Thoracic aorta (tissue), 2 donors: ENCODE measurements around the gene JAK3. TPM values are rescaled to one million over a fixed set of nuclear protein-coding genes. Genes with fewer than 3 reads are reported as not detected.
A peak's percentile ranks its signal among the peaks of the same experiment; 100 is the strongest.
"Not testable (repeated sequence)": the region's sequence is repeated elsewhere in the genome, so short reads cannot be mapped to it uniquely, and the experiment has no call there.

Source experiments
- ATAC-seq: fragments of 150-250 bp; one replicate; pipeline ENCODE4 v1.8.0; 2017; ENCODE audit warnings: low read depth; ENCODE audit not compliant: insufficient number of reproducible peaks, low FRiP score
- DNase-seq: peaks from one replicate; pipeline ENCODE4 v3.0.0-alpha.2; 2020; ENCODE audit warnings: low spot score
- H3K27ac ChIP-seq, 2 donors: fragments of 200-600 bp; sonication (generic); 1 replicate in 1 of 2; 2 replicates in 1 of 2; pipeline ENCODE4 v1.5.1; 2016; ENCODE audit warnings: mild to moderate bottlenecking in 2 of 2, moderate library complexity in 2 of 2
- H3K27me3 ChIP-seq: fragments of 200-600 bp; sonication (generic); replicated peaks from 2 replicates; pipeline ENCODE4 v1.6.0; 2016; ENCODE audit warnings: mild to moderate bottlenecking; ENCODE audit not compliant: insufficient read depth
- H3K36me3 ChIP-seq: fragments of 200-600 bp; sonication (generic); one replicate; pipeline ENCODE4 v1.5.1; 2016
- H3K4me1 ChIP-seq, 2 donors: fragments of 200-600 bp; sonication (generic); 1 replicate in 1 of 2; 2 replicates in 1 of 2; pipeline versions ENCODE4 v1.5.1 to v1.6.0; 2016; ENCODE audit warnings: low read depth in 2 of 2, mild to moderate bottlenecking in 1 of 2; ENCODE audit not compliant: control insufficient read depth in 1 of 2
- H3K4me3 ChIP-seq: fragments of 200-600 bp; sonication (generic); 2 replicates; pipeline ENCODE4 v1.5.1; 2016; ENCODE audit warnings: mild to moderate bottlenecking
- H3K9me3 ChIP-seq: fragments of 200-600 bp; sonication (generic); 2 replicates; pipeline ENCODE4 v1.5.1; 2016
- CTCF ChIP-seq: fragments of 200-600 bp; sonication (generic); IDR thresholded peaks from one replicate; pipeline ENCODE4 v1.5.1; 2019; ENCODE audit warnings: antibody characterized with exemption
- total RNA-seq, 2 donors: library from RNA; depleted of rRNA; stranded (reverse); fragments of >200 nt; gene quantifications; one replicate each; pipeline versions ENCODE4 v1.1.0 to v1.2.3, GENCODE V29; 2016

Gene JAK3
- total RNA-seq = 10 to 100 TPM; 12.7 to 35.8 TPM

GRCh38 chr19:17847538-17848366 is at the start of gene JAK3:
TSS of gene JAK3 (minus strand) at chr19:17847982. CDS start at chr19:17844417, 3,565 bp downstream.
- TF ChIP-seq CTCF = no peak
- no peak for DNase-seq
- no peak for ATAC-seq
- peak within 1 kb of the TSS in 1 of 2 donors; percentile 60 for H3K27ac ChIP-seq
- no peaks in the 10 kb centered on the region for H3K9me3 ChIP-seq
- H3K4me3 ChIP-seq = peak within 1 kb of the TSS; percentile 72
- no peaks in the 10 kb centered on the region for H3K27me3 ChIP-seq
- H3K36me3 ChIP-seq = no peaks in the 10 kb centered on the region
- no peaks in the 10 kb centered on the region for H3K4me1 ChIP-seq

GRCh38 chr19:17893766-17894165 is 46.0 kb upstream of the JAK3 start:
- H3K27ac ChIP-seq = no peak overlapping the region
- no peaks in the 10 kb centered on the region for H3K36me3 ChIP-seq
- no peak for TF ChIP-seq CTCF
- ATAC-seq (no peak), DNase-seq (no peak)
- H3K4me1 ChIP-seq = no peaks in the 10 kb centered on the region
- no peak overlapping the region for H3K4me3 ChIP-seq
- no peaks in the 10 kb centered on the region for H3K27me3 ChIP-seq
- H3K9me3 ChIP-seq = no peaks in the 10 kb centered on the region

GRCh38 chr19:17889609-17890214 is 41.9 kb upstream of the JAK3 start:
- ATAC-seq = no peak
- TF ChIP-seq CTCF = no peak

GRCh38 chr19:17888260-17888659 is 40.5 kb upstream of the JAK3 start:
- Histone ChIP-seq H3K27ac (no peak overlapping the region), H3K27me3 (no peaks in the 10 kb centered on the region), H3K4me3 (no peak overlapping the region), H3K4me1 (no peaks in the 10 kb centered on the region), H3K36me3 (no peaks in the 10 kb centered on the region), H3K9me3 (no peaks in the 10 kb centered on the region)
- no peak for DNase-seq
- no peak for ATAC-seq
- no peak for TF ChIP-seq CTCF

More at GRCh38 chr19:17889609-17890214, 41.9 kb upstream of the JAK3 start:
- H3K36me3 ChIP-seq = no peaks in the 10 kb centered on the region
- no peak for DNase-seq
- H3K27ac ChIP-seq = no peak overlapping the region
- H3K9me3 ChIP-seq = no peaks in the 10 kb centered on the region
- H3K4me1 ChIP-seq = no peaks in the 10 kb centered on the region
- no peak overlapping the region for H3K4me3 ChIP-seq
- no peaks in the 10 kb centered on the region for H3K27me3 ChIP-seq

- DNase-seq, H3K4me3 ChIP-seq, ATAC-seq, H3K27me3 ChIP-seq, H3K36me3 ChIP-seq, H3K27ac ChIP-seq, H3K9me3 ChIP-seq, H3K4me1 ChIP-seq: not testable (repeated sequence)
Measured at GRCh38 chr19:17887221-17887620, 39.4 kb upstream of the JAK3 start.
